GM21423 (cell line): ENCODE results near the gene NUP210.
"Not testable (repeated sequence)": the region's sequence is repeated elsewhere in the genome, so short reads cannot be mapped to it uniquely, and the experiment has no call there.

ENCODE experiments used
- ATAC-seq: cut with Tn5 transposase; IDR thresholded peaks from one replicate; pipeline ENCODE4 v1.9.1; 2021; ENCODE audit warnings: mild to moderate bottlenecking, moderate library complexity; ENCODE audit not compliant: unreplicated experiment

NUP210 gene

GRCh38 chr3:13377741-13378140 is 42.4 kb downstream of the NUP210 start:
- ATAC-seq = not testable (repeated sequence)

DNA sequence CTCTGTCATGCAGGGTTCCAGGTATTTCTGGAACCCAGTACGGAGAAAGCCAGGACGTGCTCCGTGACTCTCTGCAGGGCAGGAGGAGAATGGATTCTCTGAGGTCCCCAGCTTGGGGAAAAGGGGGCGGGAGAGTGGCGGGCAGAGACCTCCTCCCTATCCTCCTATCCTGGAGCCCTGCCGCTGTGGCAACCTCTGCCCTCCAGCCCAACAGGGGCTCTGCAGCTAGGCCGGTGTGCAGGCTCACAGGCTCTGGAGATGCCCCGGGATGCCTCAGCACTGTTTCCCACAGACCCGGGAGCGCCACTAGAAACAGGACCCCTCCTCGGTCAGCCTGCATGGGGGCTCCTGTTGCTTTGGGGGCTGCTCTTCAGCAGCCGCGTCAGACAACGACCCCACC is 43.1 kb downstream of the NUP210 start:
- no peak for ATAC-seq

DNA sequence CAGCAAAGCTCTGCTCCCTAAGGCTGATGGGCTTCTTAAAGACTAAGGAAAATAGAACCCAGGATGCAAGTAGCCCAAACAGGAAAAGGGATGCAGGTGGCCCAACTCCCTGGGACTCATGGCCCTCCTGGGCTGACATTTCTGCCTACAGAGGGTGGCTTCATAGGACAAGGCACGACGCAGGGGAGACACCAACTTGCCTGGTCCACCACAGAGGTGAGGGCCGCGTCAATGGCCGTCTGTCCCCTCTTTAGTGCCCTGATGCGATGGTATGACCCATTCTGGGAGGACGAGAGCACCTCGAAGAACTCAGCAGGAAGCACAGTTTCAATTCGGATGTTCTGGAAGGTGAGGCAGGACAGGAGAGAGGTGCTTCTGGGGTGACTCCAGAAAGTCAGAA is 44.0 kb downstream of the NUP210 start:
- no peak for ATAC-seq

DNA sequence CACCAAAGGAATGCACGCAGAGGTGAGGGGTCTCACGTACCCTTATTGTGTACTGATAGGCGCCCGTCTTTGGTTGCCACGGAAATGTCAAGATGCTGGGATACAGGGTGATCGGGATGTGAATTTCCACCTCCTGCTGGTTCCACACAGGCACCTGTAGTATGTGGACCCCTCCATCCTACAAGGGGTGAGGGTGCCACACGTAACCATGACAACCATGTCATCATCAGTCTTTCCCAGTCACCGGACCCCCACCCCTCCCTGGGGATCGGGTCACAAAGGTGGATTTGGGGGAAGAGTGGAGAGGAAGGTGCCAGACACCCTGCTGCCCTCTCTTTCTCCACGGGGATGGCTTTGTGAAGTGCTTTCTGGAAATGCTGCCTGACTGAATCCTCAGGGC is 44.7 kb downstream of the NUP210 start:
- ATAC-seq = no peak

- ATAC-seq = no peak
These were observed 46.0 kb downstream of the NUP210 start for GRCh38 chr3:13373975-13374586.

GRCh38 chr3:13372656-13373055 is 47.5 kb downstream of the NUP210 start:
- ATAC-seq = no peak

- ATAC-seq = no peak
These were observed 48.0 kb downstream of the NUP210 start for GRCh38 chr3:13372126-13372525.

DNA sequence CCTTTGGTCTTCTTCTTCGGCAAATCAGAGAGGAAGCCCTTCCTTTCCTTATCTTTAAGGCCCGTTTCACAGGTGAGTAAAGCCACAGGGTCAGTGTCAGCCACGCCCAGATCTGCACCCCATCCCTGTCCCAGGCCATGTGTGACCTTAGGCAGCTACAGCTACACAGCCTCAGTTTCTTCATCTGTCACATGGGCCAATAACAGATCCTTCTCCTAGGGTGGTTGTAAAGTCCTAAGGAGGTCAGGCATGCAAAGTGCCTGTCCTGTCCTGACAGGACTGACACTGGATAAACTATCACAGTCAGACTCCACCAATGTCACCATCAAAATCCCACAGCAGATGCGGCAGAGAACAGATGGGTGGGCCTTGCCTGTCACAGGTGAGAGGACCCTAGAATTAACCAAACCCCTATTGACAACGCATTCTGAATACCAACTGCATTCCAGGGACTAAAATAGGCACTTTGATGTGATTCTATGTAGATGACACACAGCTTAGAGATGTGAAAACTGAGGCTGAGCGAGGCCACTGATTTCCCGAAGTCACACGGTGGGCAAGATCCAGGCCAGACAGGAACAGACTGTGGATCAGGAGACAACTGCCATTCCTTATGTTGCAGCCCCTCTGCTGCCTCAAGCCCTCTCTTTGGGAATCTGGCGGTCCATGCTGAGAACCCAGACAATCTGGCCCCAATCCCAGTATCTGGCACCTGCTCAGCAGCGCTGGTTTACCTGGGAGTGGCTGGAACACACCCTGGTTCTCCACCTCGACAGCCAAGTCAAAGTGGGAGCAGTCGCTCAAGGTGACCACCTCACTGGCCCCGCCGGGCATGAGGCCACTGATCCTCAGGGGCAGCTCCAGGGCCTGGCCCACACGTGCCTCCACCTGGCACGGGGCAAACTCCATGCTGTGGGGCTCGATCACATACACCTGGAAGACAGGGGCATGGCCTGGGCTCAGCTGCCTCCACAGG is 48.7 kb downstream of the NUP210 start:
- no peak for ATAC-seq

DNA sequence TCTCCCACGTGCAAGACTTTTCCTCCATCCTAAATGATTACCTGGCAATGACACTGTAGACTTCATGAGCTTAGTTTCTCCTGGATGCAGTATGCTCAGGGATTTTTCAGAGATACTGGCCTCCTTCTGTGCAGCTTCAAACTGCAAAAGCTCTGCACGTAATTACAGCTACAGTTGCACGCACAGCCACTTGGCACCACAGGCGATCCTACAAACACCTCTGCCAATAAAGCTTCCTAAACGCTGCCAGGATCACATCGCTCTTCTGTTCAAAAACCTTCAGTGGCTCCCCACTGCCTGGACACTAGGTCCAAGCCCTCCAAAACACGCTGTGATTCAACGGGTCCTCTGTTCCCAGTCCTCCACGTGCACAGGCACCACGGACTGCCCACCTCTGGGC is 49.5 kb downstream of the NUP210 start:
- no peak for ATAC-seq

GRCh38 chr3:13370055-13370454 is 50.1 kb downstream of the NUP210 start:
- no peak for ATAC-seq

DNA sequence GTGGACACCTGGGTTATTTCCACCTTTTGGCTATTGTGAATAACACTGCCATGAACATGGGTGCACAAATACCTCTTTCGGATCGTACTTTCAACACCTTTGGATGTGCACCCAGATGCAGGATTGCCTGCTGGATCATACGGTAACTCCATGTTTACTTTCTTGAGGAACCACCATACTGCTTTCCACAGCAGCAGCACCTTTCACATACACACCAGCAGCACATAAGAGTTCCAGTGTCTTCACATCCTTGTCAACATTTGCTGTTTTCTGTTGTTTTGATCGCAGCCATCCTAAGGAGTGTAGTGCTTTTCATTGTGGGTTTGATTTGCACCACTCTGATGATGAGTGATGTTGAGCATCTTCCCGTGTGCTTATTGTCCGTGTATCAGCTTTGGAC is 51.3 kb downstream of the NUP210 start:
- no peak for ATAC-seq

DNA sequence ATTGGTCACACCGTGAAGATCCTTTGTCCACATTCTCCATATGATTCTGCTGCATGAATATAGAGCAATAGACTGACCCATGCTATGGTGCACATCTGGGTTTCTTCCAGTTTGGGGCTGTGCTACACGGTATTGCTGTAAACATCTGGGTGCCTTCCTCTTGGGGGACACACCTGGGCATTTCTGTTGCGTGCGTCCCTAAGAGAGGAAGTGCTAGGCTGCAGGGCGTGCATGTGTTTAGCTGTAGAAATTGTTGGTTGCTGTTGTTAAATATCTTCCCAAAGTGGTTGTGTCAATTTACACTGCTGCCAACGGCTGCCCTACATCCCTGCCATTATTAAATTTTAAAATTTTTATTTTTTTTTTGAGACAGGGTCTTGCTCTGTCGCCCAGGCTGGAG is 52.4 kb downstream of the NUP210 start:
- no peak for ATAC-seq

DNA sequence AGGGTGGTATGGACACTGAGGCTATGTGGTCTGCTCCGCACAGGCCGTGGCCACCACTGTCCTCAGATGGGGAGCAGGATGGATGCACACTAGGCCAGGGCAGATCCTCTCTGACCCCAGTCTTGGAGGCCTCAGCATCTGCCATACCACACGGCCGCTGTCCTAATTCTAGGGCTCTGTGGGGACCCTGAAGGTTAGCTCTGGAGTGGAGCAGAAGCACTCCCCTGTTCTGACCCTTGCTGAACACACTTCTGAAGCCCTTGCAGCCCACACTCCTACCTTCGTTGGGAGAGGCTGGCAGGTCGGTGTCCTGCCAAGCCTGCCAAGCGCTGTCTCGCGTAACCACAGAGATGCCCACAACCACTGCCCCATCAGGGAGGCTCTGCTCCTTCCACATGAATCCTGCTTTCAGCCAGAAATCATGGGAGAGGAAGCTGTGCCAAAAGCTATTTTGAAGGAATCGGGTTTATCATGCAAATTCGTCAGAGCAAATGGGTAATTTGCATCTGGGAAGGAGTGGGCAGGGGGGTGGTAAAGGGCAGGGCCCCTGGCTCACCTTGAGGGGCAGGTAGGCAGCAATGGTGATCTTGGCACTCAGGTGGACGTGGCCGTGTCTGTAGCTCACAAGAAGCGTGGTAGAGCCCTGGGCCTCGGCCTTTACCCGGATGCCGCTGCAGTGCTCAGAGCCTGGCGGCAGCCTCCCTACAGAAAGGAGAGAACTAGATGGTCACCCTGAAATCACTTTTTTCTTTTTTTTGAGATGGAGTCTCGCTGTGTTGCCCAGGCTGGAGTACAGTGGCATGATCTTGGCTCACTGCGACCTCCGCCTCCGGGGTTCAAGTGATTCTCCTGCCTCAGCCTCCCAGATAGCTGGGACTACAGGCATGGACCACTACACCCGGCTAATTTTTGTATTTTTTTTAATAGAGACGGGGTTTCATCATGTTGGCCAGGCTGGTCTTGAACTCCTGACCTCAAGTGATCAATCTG is 54.4 kb downstream of the NUP210 start:
- no peak for ATAC-seq

GRCh38 chr3:13364602-13365271 is 55.4 kb downstream of the NUP210 start:
- no peak for ATAC-seq

DNA sequence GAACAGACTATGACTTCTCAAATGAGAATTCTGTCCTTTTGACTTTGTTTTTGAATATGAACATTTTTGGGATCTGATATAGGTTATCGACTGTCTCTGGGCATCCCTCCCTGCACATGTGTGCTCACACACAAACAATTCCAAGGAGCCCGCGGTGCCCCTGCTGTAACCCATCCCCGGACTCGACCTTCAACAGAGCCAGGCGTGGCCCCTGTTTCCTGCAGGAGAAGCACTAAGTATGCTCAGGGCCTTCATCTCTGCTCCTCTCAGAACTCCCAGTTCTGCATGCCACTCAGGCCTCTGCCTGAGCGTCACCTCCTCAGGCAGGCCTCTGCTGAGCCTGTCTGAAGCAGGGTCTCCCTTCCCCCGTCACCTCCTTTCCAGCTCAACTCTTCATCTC is 57.6 kb downstream of the NUP210 start:
- ATAC-seq = no peak

DNA sequence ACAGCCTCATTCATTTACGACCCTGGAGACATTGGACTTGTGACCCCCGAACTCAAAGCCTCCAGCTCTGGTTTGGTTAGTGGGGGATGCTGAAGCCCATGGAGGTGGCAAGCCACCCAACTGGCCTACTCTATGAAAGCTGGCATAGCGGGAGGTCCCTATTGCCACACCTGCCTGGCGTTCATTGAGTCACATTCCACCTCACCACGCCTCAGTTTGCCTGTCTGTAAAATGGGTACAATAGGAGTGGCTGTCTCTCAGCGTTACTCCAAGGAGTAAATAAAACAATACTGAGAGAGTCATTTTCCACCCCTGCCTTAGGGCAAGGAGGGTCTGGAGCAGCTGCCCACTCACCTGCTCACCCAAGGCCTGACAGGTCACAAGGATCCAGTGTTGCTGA is 60.2 kb downstream of the NUP210 start:
- ATAC-seq = no peak

- no peak for ATAC-seq
These were observed 61.5 kb downstream of the NUP210 start for GRCh38 chr3:13358643-13359042.

DNA sequence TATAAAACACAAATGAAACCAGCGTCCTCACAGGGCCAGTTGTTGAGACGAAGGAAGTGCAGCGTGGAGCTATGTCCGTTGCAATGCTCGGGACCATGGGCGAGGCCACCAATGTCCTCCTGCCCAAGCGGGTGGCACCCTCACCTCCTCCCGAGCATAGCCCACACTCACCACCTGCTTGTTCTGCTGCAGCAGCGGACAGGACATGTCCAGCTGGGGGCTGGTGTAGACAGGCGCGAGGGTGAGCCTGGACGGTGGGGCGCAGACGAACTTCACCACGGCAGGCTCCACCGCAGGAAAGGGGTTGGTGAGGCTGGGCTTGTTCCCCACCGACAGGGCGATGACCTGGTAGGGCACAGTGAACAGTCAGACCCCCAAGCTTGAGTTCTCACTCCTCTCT is 62.1 kb downstream of the NUP210 start:
- ATAC-seq = no peak

- no peak for ATAC-seq
These were observed 63.0 kb downstream of the NUP210 start for GRCh38 chr3:13357074-13357473.

GRCh38 chr3:13353936-13354542 is 66.1 kb downstream of the NUP210 start:
- no peak for ATAC-seq
